Dermis microvascular lymphatic vessel endothelial cell (primary cell): ENCODE measurements around the gene TNRC6C. TPM values are rescaled to one million over a fixed set of nuclear protein-coding genes. Genes with fewer than 3 reads are reported as not detected.
A peak's percentile ranks its signal among the peaks of the same experiment; 100 is the strongest.

ENCODE experiments used
- DNase-seq, 2 donors: peaks; one replicate each; pipeline versions ENCODE4 v3.0.0 to v3.0.0-alpha.2; 2010; ENCODE audit warnings: low read depth in 2 of 2
- total RNA-seq: library from RNA; depleted of rRNA; stranded (reverse); fragments of >200 nt; gene quantifications from 2 replicates; pipeline ENCODE4 v1.2.1, GENCODE V29; 2014

Gene TNRC6C
- 5.5 and 7.2 TPM in 2 replicates for total RNA-seq

- peak; percentile 96 to 99 for DNase-seq
Measured at GRCh38 chr17:77957857-77958715, at the start of gene TNRC6C. TSS of gene TNRC6C (plus strand) at chr17:77958703. CDS start at chr17:78004207, 45,504 bp downstream.

GRCh38 chr17:77909236-77909635 is 49.3 kb upstream of the TNRC6C start:
- DNase-seq, result no peak

GRCh38 chr17:77909816-77910215 is 48.7 kb upstream of the TNRC6C start:
- DNase-seq, result no peak

GRCh38 chr17:77914385-77915254 is 43.9 kb upstream of the TNRC6C start:
- DNase-seq, result no peak

GRCh38 chr17:77915594-77916021 is 42.9 kb upstream of the TNRC6C start:
- DNase-seq, result no peak

GRCh38 chr17:77916264-77916663 is 42.2 kb upstream of the TNRC6C start:
- DNase-seq, result no peak

- DNase-seq, result no peak
Measured at GRCh38 chr17:77916703-77917481, 41.6 kb upstream of the TNRC6C start.

- DNase-seq, result no peak
Measured at GRCh38 chr17:77919276-77919675, 39.2 kb upstream of the TNRC6C start.

GRCh38 chr17:77923135-77923534 is 35.4 kb upstream of the TNRC6C start:
- no peak for DNase-seq

- no peak for DNase-seq
Measured at GRCh38 chr17:77923776-77924513, 34.6 kb upstream of the TNRC6C start.

- DNase-seq, result no peak
Measured at GRCh38 chr17:77924757-77925336, 33.7 kb upstream of the TNRC6C start.

GRCh38 chr17:77925831-77926543 is 32.5 kb upstream of the TNRC6C start:
- DNase-seq, result no peak

- DNase-seq, result no peak
Measured at GRCh38 chr17:77926981-77927380, 31.5 kb upstream of the TNRC6C start.

- DNase-seq, result no peak
Measured at GRCh38 chr17:77927777-77928518, 30.6 kb upstream of the TNRC6C start.

- no peak for DNase-seq
Measured at GRCh38 chr17:77928519-77929179, 29.9 kb upstream of the TNRC6C start.

- DNase-seq, result no peak
Measured at GRCh38 chr17:77929180-77929564, 29.3 kb upstream of the TNRC6C start.

GRCh38 chr17:77929871-77930436 is 28.5 kb upstream of the TNRC6C start:
- DNase-seq, result no peak
